Measurements from ENCODE around the gene WDR48. TPM values are rescaled to one million over a fixed set of nuclear protein-coding genes. Genes with fewer than 3 reads are reported as not detected.

The WDR48 gene
- total RNA-seq, 2 experiments from 2014 or later: 81.2 to 88.6 TPM

GRCh38 chr3:39022286-39022630 is 29.6 kb upstream of the WDR48 start:
- CTCF ChIA-PET: no interaction called here
- Mint-ChIP-seq H3K9me3 (no peaks in the 10 kb centered on the region), H3K27me3 (peaks cover 34% of the 10 kb centered on the region), H3K4me3 (no peak overlapping the region), H3K4me1 (ENCODE audit: low read depth) (no peaks in the 10 kb centered on the region), H3K27ac (no peak overlapping the region), H3K36me3 (ENCODE audit: low read depth) (no peaks in the 10 kb centered on the region)
- no peaks in the 10 kb centered on the region for H3K9me3 ChIP-seq (ENCODE audit: control insufficient read depth in 1 of 2, insufficient read depth in 1 of 2, low read length in 2 of 2)
- H3K27ac ChIP-seq (ENCODE audit: low read depth in 1 of 2, low read length in 2 of 2): no peak overlapping the region
- H3K4me3 ChIP-seq (ENCODE audit: low read length): no peak overlapping the region
- peaks cover 4% of the 10 kb centered on the region in 2 experiments for H3K27me3 ChIP-seq (ENCODE audit: control insufficient read depth in 1 of 2, insufficient read depth in 2 of 2, low read length in 2 of 2)
- no peak for DNase-seq
- intact Hi-C loops (cut with DNase I, micrococcal nuclease): no loop called here
- no peak for TF ChIP-seq CTCF (IDR thresholded peaks at IDR 0.05)
- POLR2A ChIA-PET: no interaction called here
- no peaks in the 10 kb centered on the region for H3K36me3 ChIP-seq (ENCODE audit: insufficient read depth, low read length)
- H3K4me1 ChIP-seq (ENCODE audit: insufficient read depth, low read length): no peaks in the 10 kb centered on the region
- ATAC-seq (ENCODE audit: poor library complexity): no peak

- no peak for TF ChIP-seq CTCF (IDR thresholded peaks at IDR 0.05)
- Histone ChIP-seq H3K4me3 (ENCODE audit: low read length) (no peak overlapping the region), H3K36me3 (ENCODE audit: insufficient read depth, low read length) (no peaks in the 10 kb centered on the region), H3K27me3 (ENCODE audit: control insufficient read depth in 1 of 2, insufficient read depth in 2 of 2, low read length in 2 of 2) (peaks cover 4% of the 10 kb centered on the region in 2 experiments), H3K27ac (ENCODE audit: low read depth in 1 of 2, low read length in 2 of 2) (no peak overlapping the region), H3K4me1 (ENCODE audit: insufficient read depth, low read length) (no peaks in the 10 kb centered on the region), H3K9me3 (ENCODE audit: control insufficient read depth in 1 of 2, insufficient read depth in 1 of 2, low read length in 2 of 2) (no peaks in the 10 kb centered on the region)
- no peaks in the 10 kb centered on the region for H3K9me3 Mint-ChIP-seq
- intact Hi-C loops (cut with DNase I, micrococcal nuclease): no loop called here
- no peak overlapping the region for H3K4me3 Mint-ChIP-seq
- CTCF ChIA-PET: no interaction called here
- H3K36me3 Mint-ChIP-seq (ENCODE audit: low read depth): no peaks in the 10 kb centered on the region
- ATAC-seq (ENCODE audit: poor library complexity): no peak
- peaks cover 29% of the 10 kb centered on the region for H3K27me3 Mint-ChIP-seq
- POLR2A ChIA-PET: no interaction called here
- H3K27ac Mint-ChIP-seq: no peak overlapping the region
- no peak for DNase-seq
- no peaks in the 10 kb centered on the region for H3K4me1 Mint-ChIP-seq (ENCODE audit: low read depth)
Measured at GRCh38 chr3:39024497-39024896, 27.3 kb upstream of the WDR48 start.

- intact Hi-C loops (cut with DNase I, micrococcal nuclease): no loop called here
- Mint-ChIP-seq H3K4me1 (ENCODE audit: low read depth) (no peaks in the 10 kb centered on the region), H3K27me3 (peaks cover 27% of the 10 kb centered on the region), H3K9me3 (no peaks in the 10 kb centered on the region), H3K36me3 (ENCODE audit: low read depth) (no peaks in the 10 kb centered on the region), H3K27ac (no peak overlapping the region), H3K4me3 (no peak overlapping the region)
- no peaks in the 10 kb centered on the region for H3K36me3 ChIP-seq (ENCODE audit: insufficient read depth, low read length)
- CTCF ChIA-PET: no interaction called here
- H3K4me3 ChIP-seq (ENCODE audit: low read length): no peak overlapping the region
- H3K4me1 ChIP-seq (ENCODE audit: insufficient read depth, low read length): no peaks in the 10 kb centered on the region
- peaks cover 4% of the 10 kb centered on the region in 2 experiments for H3K27me3 ChIP-seq (ENCODE audit: control insufficient read depth in 1 of 2, insufficient read depth in 2 of 2, low read length in 2 of 2)
- TF ChIP-seq CTCF (IDR thresholded peaks at IDR 0.05): no peak
- no peak for ATAC-seq (ENCODE audit: poor library complexity)
- POLR2A ChIA-PET: no interaction called here
- H3K27ac ChIP-seq (ENCODE audit: low read depth in 1 of 2, low read length in 2 of 2): no peak overlapping the region
- DNase-seq: no peak
- H3K9me3 ChIP-seq (ENCODE audit: control insufficient read depth in 1 of 2, insufficient read depth in 1 of 2, low read length in 2 of 2): no peaks in the 10 kb centered on the region
Measured at GRCh38 chr3:39025222-39025970, 26.4 kb upstream of the WDR48 start.

Measured in CD4-positive, alpha-beta T cell (primary cell).